GM18508 (cell line): ENCODE results near the gene TUFM.
"Not testable (repeated sequence)": the region's sequence is repeated elsewhere in the genome, so short reads cannot be mapped to it uniquely, and the experiment has no call there.

Source experiments
- ATAC-seq: cut with Tn5 transposase; IDR thresholded peaks from one replicate; pipeline ENCODE4 v1.9.1; 2021; ENCODE audit warnings: moderate number of reproducible peaks; ENCODE audit not compliant: insufficient read depth, unreplicated experiment

The TUFM gene

DNA sequence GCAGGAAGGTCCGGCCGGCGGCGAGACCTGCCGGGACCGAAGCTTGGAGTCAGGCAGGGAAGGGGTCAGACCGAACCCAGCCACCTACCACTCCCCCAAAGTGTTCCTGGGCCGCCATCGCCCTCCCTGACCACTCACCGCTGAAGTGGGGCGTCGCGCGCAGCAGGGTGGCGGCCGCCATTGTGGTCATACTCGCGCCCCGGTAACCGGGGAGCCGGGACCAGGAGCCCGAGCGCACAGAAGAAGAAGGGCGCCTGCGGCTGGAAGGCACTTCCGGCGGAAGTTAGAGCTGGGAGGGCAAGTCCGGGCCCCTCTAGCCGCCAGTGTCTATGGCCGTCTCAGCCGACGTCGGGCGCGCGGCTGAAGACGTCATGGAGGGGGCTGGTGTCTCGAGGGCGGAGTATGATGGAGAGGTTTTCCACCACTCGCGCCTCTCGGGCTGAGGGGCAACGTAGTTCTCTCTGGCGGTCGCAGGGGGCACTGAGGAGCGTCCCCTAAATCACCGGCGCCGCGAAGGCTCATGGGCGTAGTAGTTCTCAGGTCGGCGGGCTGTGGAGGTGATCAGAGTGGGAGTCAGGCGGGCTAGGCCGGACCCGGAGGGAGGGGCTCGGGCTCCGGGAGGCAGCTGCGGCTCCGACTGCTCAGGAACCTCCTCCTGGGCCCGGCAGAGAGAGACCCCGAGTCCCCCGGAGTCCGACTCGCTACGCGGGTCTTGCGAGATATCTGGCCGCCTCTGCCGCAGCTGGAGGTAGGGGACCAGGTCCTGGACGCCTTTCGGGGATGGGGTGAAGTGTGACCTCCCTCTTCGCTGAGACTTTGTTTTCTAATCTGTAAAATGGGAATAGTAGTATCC, at the start of gene TUFM:
TSS of gene TUFM (minus strand) at position 269 of the 853 bp plus-strand sequence. CDS start at position 190, 79 bp downstream.
- ATAC-seq: peak; percentile 60

DNA sequence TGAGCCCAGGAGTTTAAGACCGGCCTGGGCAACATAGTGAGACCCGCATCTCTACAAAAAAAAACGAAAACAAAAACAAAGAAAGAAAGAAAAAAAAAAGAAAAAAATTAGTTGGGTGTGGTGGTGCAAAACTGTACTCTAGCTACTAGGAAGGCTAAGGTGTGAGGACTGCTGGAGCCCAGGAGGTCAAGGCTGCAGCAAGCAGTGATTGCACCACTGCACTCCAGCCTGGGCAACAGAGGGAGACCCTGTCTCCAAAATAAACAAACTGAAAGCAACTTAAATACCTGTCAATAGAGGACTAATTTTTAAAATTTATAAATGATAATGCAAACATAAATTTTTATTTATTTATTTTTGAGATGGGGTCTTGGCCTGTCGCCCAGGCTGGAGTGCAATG, 49.5 kb upstream of the TUFM start:
- ATAC-seq: no peak

DNA sequence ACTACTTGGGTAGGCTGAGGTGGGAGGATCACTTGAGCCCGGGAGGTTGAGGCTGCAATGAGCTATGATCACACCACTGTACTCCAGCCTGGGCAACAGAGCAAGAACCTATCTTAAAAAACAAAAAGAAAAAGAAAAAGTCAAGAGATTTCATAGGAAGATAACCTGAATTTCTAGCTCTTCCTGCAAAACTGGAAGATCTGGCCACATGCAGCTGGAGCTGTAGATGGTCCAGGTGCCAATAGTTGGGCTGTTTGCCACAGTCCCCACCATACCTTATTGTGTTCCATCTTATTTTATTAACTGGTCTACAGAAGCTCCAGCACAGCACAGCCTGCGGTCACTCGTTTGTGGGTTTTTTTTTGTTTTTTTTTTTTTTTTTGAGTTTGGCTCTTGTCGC, 47.1 kb upstream of the TUFM start:
- no peak for ATAC-seq

DNA sequence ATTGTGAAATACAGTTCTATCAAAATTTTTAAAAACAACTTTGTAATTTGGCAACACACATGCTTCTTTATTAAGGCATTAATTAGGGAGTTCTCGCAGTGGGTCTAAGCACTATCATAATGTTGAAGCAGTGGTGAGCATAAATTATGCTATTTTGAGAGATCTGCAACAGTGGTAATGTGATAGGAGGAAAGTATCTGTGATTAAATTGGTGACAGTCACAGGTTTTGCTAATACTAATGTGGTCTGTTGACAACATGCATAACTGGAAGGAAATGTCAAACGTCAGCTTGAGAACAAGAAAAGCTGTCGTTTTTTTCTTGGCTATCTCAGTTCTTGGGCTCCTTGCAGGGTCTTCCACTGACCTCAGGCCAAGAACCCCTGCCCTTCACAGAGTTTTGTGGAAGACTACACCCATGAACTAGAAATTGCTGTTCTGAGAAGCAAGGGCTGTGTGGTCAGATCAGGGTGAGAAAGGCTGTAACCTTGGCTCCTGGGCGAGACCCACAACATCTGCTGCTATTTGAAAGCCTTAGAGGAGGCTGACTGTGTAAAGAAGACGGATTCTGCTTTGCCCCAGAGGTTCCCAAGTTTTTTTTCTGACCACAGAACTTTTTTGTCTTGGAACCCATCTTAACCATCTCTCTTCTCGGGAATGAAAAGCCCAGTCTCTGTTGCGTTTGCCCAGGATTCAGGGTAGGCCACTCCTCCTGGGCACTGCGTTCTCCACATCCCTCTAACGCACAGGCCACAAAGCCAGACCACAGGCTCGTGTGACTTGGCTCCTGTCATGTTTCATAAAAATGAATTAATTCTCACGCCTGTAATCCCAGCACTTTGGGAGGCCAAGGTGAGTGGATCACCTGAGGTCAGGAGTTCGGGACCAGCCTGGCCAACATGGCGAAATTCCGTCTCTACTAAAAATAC, 46.1 kb upstream of the TUFM start:
- ATAC-seq: no peak

DNA sequence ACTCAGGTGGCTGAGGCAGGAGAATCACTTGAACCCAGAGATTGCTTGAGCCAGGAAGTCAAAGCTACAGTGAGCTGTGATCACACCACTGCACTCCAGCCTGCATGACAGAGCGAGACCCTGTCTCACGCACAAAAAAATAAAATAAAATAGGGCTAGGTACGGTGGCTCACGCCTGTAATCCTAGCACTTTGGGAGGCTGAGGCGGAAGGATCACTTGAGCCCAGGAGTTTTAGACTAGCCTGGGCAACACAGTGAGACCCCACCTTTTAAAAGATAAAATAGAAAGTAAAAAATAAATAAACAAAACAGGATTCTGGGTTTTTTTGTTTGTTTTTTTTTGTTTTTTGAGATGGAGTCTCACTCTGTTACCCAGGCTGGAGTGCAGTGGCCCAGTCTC, 44.2 kb upstream of the TUFM start:
- not testable (repeated sequence) for ATAC-seq

DNA sequence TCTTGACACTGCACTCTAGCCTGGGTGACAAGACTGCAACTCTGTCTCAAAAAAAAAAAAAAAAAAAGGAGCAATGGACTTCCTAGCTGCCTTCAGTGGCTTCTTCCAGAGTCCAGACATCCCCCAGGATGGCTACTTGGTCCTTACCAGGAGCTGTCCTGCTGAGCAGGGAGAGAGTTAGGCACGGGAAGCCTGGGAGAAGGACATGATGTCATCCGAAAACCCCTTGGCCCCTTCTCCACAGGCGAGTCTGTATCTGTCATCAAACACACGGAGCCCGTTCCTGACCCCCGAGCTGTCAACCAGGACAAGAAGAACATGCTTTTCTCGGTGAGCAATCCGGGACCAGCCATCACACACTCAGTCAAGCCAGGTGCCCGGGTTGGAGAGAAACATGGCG, 40.8 kb upstream of the TUFM start:
- ATAC-seq: no peak

DNA sequence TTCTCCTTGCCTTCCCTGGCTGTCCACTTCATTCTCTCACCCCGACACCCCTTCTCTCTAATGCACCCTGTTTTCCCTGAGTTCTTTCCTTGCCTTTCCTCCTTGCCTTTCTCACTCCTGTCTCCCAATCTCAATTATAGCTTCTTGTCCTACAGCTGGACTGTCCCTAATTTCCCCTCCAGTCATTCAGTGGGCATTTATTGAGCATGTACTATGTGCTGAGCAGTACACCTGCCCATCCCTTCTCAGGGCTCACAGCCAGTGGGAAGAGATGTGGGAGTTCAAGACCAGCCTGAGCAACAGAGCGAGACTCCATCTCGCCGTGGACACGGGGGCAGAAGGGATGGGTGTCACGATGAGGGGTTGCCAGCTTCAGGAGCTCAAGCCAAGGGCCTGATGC, 37.9 kb upstream of the TUFM start:
- ATAC-seq: no peak

DNA sequence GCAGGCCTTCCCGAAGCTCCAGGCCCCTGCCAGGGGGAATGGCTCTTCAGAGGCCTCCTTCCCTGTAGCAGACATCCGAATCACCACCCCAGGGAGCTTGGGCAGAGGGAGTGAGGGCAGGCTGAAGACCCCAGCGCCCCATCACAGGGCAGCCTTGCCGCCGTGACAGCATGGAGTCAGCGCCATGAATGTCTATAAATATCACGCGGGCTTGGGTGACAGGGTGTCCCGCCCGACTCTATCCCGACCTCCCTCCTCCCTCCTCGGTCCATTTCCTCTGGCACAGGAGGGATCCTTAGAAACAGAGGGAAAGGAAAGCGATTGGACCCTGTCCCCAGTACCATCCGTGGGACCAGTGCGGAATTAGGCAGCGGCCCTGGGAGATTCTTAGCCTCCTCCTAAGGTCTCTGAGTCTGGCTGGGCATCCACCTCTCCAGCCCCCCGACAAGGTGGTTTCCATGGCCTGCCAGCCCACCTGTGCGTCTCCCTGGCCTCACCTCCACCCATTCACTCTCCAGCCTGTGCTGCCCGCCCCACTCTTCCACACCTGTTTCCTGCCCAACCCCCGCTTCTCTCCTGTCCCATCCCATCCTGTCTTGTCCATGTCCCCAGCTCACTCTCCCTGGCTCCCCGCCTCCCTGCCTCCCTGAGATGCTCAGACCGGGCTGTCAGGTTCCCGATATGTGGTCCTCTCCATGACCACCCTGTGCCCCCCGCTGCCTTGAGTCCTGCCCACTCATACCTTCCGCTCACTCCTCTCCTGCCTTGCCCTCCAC, 37.3 kb upstream of the TUFM start:
- ATAC-seq: no peak

DNA sequence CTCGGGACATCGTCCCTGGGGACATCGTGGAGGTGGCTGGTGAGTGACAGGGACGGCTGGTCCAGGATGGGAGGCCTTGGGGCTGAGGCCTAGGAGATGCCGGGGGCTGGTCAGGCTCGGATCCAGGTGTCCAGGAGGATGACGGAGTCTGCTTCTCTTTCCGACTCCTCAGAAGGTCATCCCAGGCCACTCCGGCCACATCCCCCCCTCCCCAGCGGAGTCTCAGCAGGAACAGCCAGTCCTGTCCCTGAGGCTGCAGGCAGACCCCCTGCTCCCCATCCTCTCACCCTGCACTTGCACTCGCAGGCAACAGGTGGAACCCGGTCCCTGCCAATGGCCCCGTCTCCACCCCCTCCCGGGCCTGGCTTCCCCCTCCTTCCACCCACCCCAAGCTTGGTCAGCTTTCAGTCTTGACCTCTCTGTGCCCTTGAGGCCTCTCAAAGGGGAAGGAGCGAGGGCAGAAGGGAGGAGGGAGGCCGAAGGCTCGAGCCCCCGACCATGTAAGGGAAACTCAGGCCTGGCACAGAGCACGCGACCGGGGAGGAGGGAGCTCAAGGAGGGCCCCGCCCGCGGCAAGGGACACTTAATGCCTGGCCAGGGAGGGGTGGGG, 36.5 kb upstream of the TUFM start:
- ATAC-seq: no peak

DNA sequence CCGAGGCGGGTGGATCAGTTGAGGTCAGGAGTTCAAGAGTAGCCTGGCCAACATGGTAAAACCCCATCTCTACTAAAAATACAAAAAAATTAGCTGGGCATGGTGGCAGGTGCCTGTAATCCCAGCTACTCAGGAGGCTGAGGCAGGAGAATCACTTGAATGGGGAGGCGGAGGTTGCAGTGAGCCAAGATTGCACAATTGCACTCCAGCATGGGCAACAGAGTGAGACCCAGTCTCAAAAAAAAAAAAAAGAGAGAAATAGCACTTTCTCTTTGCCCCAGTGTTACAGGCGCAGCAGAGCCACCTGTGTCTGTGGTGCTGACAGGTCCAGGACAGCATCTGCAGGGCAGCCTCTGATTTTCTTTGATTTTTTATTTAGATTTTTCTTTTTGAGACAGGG, 35.4 kb upstream of the TUFM start:
- ATAC-seq: not testable (repeated sequence)

DNA sequence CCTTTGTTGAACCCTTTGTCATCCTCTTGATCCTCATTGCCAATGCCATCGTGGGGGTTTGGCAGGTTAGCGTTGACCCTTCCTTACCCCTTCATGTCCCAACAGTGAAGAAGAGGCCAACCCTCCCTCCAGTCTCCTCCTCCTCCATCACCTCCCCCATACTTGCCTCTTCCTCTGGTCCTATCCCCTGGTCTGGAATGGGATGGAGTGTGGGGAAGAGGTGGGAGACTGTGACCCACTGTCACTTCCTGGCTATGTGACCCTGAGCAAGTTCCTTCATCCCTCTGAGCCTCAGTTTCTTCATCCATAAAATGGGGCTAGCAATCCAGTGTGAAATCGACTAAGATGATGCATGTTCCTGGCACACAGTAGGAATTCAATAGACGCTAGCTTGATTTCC, 34.8 kb upstream of the TUFM start:
- no peak for ATAC-seq

DNA sequence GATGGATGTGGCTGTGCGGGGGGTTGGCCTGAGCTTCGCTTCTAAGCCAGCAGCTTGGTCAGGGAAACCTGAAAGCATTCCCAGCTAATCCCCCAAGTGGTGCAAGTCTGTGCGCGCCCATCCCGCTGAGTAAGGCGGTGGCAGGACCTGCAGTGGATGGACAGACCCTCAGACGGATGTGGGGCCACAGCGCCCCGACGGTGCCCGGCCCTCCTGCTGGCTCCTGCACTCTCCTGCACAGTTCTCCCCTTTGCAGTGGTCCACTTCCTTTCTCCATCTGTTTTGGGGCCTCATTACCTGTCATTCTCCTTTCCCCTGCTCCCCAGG, 34.4 kb upstream of the TUFM start:
- ATAC-seq: no peak

DNA sequence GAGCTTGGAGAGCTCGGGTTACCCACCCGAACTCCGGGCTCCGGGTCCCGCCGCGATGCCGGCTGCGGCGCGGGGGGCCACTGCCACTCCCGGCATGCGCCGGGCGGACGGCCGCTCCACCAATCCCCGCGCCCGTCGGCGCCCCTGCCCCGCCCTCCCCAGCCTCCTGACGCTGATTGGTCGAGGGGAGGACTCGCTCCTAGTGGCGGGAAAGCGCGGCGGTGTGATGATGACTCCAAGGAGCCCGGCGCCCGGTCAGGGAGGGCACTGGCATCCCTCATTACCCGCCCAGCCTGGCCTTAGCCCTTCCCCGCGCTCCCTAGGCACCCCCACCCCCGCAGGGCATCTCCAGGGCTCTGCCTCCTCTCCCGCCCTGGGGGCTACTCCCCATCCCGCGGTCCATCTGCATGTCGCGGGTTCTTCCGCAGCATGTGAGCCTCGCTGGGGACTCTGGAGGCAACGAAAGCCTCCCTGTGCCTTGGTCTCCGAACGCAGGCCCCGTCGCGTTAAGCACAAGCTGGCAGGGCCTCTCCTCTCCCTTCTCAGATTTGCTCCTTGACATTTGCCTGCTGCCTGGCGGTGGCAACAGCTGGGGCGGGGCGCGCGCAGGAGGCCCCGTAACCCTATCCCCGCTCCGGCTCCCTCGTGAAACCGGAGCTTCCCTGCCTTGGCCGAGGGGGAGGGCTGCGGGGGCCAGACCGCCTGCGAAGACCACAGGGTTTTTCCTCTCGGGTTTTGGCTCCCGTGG, 33.9 kb upstream of the TUFM start:
- ATAC-seq: no peak

DNA sequence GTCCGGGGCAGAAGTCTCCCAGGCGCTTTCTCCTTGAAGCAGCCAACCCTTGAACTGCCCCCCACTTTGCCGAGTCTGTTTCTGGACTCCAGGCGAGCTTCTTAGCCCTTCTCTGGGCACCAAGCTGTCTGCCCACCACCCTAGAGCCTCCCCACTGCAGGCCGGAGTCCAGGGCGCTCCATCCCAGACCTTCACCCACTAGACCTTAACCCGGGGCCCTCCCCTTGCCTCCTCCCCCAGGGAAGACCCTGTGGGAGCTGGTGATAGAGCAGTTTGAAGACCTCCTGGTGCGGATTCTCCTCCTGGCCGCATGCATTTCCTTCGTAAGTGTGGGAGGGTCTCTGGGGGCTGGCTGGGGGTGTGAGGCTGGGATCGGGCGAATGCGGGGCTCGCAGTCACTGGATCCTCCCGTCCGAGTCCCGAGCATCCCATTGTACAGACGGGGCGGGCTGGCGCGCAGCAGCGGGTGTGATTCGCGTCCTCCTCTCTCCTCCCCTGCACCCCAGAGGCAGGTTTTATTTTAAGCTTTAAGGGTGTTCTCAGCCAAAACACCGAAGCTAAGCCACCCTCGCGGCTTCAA, 33.2 kb upstream of the TUFM start:
- no peak for ATAC-seq

DNA sequence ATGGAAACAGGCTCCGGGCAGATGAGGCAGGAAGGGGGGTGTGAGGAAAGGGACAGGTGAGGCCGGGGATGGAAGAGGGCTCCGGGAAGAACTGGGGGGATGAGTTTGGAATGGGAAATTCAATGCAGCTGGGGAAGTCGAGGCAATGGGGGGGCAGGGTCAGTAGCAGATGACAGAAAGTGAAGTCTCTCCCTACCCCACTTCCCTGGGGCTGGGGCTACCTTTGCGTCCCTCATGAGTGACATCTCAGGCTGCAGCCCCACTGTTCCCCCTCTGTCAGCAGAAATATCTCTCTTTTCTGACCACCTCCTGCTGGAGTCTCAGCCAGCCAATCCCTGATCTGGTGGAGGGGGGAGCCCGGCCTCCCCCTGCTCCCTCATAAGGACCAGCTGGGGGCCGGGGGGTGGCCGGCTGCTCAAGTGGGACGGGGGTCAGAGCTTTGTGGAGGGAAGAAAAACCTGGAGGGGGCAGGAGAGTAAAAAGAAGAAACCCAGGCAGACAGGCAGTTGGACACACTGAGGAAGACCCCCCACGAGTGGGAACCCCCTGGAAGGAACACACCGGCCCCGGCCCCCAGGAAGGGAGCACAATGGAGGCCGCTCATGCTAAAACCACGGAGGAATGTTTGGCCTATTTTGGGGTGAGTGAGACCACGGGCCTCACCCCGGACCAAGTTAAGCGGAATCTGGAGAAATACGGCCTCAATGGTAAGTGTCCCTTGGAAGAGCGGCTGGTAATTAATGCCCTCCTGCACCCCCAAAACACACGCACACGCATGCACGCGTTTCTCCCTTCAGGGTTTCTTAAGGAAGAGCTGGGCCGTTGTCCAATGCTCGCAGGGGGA, 32.2 kb upstream of the TUFM start, which contains the start of gene ATP2A1:
TSS of gene ATP2A1 (plus strand) at position 406 of the 844 bp plus-strand sequence. CDS start at position 590, 184 bp downstream.
- no peak for ATAC-seq

DNA sequence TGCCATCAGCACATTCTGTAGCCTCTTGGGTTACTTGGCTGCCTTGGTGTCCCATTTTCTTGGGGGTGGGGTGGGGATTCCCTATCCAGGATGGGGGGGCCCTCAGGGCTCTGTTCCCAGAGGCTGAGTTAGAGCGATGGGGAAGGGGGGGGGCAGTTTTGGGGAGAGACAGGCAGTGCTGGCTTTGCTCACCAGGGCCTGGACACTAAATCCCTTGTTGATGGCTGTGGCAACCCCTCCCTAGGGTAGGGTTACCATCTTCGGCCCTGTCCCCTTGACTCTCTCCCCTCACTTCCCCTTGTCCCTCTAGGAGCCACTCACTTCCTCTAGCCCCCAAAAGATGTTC, 31.5 kb upstream of the TUFM start:
- no peak for ATAC-seq

DNA sequence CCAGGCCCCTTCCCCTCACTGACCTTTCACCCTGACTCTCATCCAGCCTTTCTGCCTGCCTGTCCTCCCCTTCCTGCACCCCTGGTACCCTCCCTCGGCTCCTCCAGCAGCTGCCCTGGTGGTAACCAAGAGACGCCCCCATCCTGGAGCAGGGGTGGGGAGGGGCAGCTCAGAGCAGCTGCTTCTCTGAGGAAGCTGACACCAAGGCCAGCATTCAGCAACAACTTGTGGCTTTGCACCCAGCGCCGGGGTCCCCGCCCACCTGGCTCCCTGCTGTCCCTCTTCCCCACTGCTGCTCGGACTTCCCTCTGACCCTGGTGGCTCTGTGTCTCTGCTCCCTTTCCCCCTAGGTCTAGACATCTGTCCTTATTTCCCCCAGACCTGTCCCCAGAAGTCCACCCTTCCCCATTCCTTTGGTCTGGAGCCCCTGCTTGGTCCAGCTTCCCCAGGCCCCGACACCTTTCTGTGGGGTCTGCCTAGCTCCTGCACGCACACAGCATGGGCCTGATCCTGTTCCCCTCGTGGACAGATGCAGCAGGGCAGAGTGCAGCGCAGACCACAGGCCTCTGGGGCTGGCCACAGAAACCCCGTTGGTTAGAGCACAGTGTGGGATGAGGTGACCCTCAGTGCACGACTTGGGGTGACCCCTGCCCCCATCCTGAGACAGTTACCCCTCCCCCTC, 31.0 kb upstream of the TUFM start:
- ATAC-seq: no peak
